HG03439 (cell line): ENCODE measurements around the gene PLLP.

Experiments used
- ATAC-seq: cut with Tn5 transposase; IDR thresholded peaks from one replicate; pipeline ENCODE4 v1.9.1; 2021; ENCODE audit warnings: mild to moderate bottlenecking, moderate library complexity; ENCODE audit not compliant: unreplicated experiment

The PLLP gene, protein sequence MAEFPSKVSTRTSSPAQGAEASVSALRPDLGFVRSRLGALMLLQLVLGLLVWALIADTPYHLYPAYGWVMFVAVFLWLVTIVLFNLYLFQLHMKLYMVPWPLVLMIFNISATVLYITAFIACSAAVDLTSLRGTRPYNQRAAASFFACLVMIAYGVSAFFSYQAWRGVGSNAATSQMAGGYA

GRCh38 chr16:57284209-57284951, at the start of gene PLLP:
PLLP (minus strand) TSS chr16:57284672; CDS start chr16:57284540, 132 bp downstream.
- ATAC-seq = no peak

- ATAC-seq = no peak
These were observed 48.9 kb upstream of the PLLP start for GRCh38 chr16:57333402-57333801.

- ATAC-seq = no peak
These were observed 46.9 kb upstream of the PLLP start for GRCh38 chr16:57331355-57331754.

DNA sequence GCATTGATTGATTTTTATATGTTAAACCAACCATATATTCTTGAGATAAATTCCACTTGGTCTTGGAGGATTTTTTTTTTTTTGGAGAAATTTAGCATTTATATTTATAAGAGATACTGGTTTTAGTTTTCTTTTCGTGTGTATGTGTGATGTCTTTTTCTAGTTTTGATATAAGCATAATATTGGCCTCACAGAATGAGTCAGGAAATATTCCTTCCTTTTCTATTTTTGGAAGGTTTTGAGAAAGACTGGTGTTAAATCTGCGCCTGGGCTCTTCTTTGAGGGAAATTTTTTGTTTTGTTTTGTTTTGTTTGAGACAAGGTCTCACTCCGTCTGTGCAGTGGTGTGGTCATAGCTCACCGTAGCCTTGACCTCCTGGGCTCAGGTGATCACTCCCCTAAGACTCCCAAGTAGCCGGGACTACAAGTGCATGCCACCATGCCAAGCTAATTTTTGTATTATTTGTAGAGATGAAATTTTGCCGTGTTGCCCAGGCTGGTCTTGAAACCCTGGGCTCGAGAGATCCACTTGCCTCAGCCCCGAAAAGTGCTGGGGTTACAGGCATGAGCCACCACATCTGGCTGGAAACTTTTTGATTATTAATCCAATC, 45.4 kb upstream of the PLLP start:
- no peak for ATAC-seq

- no peak for ATAC-seq
These were observed 41.0 kb upstream of the PLLP start for GRCh38 chr16:57325458-57325857.

DNA sequence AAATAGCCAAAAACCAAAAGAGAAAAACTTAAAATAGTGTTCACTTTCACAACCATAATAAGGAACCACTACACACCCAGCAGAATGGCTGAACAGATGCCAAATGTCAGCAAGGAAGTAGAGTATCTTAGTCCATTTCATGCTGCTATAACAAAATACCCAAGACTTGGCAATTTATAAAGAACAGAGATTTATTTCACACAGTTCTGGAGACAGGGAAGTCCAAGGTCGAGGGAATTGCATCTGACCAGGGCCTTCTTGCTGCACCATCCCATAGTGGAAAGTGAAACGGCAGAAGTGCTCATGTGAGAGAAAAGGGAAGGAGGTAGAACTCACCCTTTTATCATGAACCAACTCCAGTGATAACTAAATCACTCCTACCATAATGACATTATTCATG, 40.3 kb upstream of the PLLP start:
- ATAC-seq = no peak

DNA sequence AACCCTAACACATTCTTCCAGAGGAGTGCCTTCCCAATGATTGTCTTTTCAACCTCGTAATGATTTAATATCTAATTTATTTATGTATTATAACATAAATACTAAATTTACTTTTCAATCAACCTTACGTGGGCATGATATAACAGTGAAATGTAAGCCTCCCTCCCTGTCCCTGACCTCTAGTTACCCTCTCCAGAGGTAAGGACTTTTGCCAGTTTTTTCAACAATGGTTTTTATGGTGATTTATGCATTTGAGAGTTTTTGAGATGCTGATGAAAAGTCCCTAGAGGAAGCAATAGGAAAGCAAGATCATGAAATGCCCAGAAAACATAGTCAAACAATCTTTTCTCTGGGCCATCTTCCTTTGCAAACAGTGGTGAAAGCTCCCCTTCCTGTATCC, 35.2 kb upstream of the PLLP start:
- ATAC-seq = no peak

DNA sequence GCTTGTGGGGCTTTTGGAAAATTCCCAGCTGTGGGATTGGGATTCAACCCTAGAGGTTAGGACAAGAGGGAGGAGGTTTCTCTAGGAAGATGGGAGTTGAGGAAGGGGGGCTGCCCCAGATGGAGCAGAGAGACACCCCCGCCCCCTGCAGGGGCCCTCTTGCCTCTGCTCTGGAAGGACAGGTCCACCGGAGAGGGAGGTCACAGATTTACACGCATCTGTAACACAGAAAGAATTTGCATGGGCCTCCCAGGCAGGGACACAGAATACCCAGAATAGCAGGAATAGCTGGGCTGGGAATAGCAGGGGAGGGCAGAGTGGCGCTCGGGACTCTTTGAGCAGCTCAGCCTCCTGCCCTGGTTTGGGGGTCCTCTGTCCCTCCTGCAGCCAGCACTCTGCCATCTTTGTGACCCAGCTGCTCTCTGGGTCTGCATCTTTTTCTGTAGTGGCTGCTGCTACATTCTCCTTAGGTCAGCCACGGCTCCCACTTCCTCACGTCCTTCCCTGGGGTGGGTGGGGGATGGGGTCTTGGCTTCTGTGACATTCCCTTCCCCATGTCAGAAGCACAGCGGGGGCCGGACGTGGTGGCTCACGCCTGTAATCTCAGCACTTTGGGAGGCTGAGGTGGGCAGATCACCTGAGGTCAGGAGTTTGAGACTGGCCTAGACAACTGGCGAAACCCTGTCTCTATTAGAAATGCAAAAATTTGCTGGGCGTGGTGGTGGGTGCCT, 33.9 kb upstream of the PLLP start:
- ATAC-seq = no peak

GRCh38 chr16:57316390-57317017, 32.0 kb upstream of the PLLP start:
- ATAC-seq = no peak

GRCh38 chr16:57315416-57315815, 30.9 kb upstream of the PLLP start:
- ATAC-seq = no peak

DNA sequence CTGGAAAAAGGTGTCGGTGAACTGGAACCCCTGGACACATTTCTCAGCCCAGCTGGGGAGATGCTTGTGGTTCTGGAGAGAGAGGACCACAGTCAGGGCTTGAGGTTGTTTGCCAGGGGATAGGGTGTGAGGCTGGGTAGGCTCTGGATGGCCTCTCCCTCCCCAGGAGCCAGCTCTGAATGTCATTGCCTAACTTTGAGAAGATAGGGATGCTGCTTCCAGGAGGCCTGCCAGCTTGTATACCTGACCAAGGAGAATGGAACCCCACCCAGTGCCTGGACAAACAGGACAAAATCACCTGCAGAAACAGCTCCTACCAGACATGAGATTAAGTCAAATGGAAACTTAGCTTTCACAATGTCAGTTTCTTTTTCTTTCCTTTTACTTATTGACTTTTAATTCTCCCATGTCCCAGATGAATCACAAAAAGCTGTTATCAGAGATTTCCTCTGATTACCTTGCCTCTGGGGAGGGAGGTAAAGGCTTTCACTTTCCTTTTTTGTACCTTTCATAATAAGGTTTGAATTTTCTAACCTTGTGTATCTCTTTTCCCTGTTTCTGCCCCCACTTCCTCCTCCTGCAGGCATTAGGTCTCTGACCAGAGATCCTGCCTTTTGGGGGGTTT, 29.8 kb upstream of the PLLP start:
- no peak for ATAC-seq

DNA sequence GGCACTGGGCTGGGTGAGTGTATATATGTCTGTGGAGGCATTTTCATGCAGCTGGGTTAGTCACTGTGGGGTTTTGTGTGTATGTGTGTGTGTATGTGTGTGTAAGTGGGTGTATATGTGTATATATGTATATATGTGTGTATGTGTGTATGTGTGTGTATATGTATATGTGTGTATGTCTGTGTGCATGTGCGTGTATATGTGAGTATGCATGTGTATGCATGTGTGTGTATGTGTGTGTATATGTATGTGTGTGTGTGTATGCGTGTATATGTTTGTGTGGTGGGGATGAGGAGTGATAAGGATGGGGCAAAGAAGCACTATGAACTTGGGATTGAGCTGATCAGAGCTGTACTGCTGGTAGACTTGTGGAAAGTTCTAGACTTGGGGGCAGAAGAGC, 29.0 kb upstream of the PLLP start:
- ATAC-seq = no peak

GRCh38 chr16:57310801-57311200, 26.3 kb upstream of the PLLP start:
- ATAC-seq = no peak

DNA sequence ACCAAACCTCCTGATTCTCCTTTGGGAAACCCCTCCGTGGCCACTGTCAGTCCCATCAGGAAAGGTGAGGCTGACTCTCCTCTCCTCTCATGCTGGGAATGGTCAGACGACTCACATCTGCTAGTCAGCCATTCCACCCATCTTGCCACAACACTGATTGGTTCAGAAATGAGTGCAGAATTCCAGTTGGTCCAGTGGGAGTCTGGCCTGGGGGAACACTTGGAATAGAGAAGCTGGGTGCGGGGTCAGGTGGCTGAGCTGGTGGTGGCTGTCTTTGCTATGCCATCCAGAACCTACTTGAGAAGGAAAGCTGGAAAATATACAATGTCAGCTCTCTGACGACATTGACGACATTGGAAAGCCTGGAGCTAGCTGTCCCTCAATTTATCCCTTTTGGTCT, 23.6 kb upstream of the PLLP start:
- no peak for ATAC-seq

- no peak for ATAC-seq
These were observed 22.9 kb upstream of the PLLP start for GRCh38 chr16:57307365-57307764.

DNA sequence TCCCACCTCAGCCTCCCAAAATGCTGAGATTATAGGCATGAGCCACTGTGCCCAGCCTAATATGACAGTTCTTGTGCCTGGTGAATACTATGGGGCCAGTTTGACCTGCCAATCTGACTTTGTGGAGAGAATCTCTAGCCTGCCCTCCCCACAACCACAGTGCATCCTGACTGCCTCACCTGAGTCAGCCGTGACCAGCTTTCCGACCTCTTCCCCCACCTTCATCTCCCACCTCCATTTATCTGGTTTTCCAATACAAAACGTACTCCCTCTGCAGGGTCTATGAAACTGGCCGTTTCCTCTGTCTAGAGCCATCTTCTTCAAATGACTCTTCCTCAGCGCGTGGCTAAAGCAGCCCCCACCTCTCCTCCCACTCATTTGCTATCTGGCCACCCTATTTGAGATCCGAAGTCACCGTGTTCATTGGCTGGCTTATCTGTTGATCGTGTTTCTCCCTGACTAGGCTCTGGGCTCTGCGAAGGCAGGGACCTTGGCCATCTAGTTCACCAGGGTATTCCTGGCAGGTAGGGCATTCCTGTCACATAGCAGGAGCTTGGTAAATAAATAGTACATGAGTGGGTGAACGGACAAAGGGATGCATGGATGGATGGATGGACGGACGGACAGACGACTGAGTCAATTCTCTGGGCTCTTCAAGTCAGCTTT, 22.3 kb upstream of the PLLP start:
- ATAC-seq = no peak

DNA sequence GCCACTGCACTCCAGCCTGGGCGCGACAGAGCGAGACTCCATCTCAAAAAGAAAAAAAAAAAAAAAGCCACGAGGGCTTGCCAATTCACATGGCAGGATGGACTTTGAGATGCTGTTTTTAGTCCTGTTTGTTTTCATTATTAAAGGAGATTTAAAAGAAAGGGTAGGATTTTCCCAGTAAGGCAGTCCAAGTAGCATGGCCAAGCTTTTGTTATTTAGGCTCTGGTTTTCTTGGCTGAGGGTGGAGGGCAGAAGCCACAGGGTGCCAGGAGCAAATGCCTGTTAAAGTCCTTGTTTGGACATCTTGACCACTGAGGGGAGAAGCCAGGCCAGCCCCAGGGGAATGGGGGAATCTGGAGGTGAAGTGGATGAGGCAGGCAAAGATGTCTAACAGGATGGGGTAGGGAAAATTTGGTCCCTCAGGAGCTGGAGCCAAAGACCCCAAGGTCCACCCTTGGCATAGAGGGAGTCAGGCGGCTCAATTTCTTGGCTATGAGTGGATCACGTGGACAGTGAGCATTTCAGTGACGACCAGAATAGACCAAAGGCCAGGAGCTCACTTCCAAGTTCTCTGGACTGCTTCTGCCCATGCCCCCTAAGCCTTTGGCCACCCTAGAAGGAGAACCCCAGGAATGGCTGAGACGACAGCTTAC, 20.8 kb upstream of the PLLP start:
- no peak for ATAC-seq

DNA sequence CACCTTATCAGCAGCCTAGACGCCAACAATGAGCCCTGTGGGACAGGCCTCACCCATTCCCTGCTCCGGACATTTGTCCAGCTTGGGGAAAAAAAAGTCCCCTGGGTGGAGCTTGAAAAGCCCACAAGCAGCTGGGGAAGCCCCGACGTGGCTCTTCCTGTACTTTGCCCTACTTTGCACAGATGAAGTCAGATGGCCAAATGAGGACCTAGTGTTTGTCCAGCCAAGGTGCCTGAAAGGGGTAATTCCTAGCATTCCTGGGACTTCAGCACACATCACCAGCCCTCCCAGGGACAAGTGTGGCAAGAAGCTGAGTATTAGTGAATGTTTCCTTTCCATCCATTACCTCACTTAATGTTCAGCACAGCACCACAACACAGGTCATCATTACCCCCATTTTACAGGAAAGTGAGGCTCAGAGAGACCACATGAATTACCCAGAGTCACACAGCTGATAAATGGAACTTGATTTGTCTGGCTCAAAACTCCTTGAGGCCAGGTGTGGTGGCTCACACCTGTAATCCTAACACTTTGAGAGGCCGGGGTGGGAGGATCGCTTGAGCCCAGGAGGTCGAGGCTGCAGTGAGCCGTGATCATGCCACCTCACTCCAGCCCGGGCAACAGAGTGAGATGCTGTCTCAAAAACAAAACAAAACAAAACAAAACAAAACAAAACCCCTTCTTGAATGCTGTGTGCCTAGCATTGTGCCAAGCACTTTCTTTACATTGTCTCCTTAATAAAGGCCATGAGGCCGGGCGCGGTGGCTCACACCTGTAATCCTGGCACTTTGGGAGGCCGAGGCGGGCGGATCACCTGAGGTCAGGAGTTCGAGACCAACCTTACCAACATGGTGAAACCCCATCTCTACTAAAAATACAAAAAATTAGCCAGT, 19.9 kb upstream of the PLLP start:
- no peak for ATAC-seq

DNA sequence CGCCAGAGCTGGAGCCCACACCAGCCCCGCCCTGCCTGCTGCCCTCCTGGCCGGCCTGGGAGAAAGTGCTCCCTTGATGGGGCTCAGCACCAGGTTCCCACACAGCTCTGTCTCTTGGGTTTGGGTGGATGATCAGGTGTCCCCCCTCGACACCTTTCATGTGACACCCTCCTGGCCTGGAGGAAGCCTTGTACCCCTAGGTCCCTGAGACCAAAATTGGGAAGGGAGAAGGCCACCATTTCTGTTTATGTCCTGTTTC, 19.4 kb upstream of the PLLP start:
- ATAC-seq = no peak
